ENCODE results near the gene CEMIP.

Gene CEMIP

GRCh38 chr15:80830677-80831076 lies 51.5 kb downstream of the CEMIP start:
- no peak for DNase-seq

DNA sequence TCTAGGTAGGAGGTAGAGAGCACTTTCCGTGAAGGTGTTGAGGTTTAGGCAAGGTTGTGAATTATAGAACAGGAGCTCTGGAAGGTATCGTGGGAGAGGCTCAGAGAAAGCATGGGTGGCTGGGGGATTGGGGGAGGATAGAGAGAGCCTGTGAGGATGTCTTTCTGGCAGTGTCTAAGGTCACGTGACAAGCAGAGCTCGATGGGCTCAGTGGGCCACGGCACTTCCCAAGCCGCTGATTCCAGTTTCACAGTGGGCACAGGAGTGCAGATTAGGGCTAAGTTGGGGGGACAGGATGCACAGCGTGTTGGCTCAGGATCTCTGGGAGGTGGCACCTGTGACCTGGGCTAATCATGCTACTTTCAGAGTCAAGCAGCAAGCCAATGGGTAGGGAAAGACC lies 52.0 kb downstream of the CEMIP start:
- no peak for DNase-seq

GRCh38 chr15:80831606-80832224 lies 52.5 kb downstream of the CEMIP start:
- DNase-seq = no peak

DNA sequence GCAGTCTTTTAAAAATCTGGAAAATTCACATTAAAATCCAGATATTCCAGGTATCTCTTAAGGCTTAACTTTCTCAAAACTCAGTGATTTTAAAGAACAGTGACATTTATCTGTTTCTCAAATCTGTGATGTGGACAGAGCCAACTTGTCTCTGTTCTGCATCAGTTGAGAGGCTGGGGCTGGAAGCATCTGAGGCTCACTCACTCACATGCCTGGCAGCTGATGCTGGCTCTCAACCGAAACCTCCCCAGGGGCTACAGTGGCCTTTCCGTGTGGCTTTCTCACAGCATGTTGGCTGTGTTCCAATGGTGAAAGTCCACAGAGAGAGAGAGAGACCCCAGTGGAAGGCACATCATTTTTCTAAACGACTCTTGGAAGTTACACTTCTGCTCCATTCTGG lies 53.5 kb downstream of the CEMIP start:
- no peak for DNase-seq

- DNase-seq = no peak
These were observed 55.2 kb downstream of the CEMIP start for GRCh38 chr15:80834402-80834801.

- no peak for DNase-seq
These were observed 55.7 kb downstream of the CEMIP start for GRCh38 chr15:80834906-80835305.

DNA sequence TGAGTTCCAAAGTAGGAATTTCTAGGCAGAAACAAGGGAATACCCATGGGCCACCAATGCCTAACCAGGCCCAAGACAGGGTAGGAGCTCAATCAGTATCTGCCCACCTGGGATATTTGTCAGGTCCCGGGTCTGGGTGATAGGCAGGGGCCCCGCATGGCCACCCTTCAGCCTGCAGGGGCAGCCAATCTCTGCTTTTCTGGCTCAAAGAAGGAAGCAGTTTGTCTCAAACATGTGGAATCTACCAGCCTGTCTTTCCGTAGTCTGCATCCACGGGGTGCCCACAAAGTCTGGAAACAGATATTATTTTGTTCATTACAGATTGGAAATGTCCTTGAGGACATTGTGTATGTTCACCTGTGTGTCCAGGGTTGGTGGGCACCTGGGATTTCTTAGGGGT lies 56.2 kb downstream of the CEMIP start:
- no peak for DNase-seq

- no peak for DNase-seq
These were observed 57.1 kb downstream of the CEMIP start for GRCh38 chr15:80836223-80836622.

GRCh38 chr15:80837006-80837405 lies 57.8 kb downstream of the CEMIP start:
- DNase-seq = no peak

DNA sequence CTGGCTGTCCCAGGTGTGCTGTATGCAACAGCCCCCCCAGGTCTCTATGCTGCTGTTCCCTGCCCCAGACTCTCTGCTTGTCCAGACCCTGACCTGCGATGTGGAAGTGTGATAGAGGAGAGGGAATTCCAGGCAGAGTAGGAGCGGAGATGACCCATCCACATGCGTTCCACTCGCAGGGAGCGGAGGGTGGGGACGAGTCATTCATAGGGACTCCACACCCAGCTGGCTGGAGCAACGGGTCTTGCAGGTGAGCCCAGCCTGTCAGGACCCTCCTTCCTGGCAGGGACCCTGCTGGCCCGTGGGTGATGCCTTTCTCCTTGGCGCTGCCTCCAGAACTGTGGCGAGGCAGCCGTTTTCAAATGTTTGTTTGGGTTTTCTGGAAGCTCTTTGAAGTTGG lies 58.8 kb downstream of the CEMIP start:
- no peak for DNase-seq

DNA sequence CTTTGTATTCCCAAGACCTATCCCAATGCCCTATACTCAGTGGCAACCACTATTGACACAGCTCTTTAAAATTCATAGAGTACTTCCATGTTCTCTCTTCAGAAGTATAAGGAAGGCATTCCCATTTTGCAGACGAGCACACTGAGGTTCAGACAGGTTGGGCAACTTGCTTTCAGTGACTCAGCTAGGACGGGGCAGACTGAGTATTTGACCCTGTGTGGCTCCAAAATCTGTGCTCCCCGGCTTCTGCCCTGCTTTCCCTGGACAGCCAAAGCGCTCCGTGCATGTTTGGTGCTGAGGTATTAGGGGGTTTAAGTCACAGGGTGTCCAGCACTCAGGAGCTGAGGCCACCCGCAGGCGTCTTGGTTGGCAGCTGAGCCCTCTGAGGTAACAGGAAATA lies 59.5 kb downstream of the CEMIP start:
- no peak for DNase-seq

DNA sequence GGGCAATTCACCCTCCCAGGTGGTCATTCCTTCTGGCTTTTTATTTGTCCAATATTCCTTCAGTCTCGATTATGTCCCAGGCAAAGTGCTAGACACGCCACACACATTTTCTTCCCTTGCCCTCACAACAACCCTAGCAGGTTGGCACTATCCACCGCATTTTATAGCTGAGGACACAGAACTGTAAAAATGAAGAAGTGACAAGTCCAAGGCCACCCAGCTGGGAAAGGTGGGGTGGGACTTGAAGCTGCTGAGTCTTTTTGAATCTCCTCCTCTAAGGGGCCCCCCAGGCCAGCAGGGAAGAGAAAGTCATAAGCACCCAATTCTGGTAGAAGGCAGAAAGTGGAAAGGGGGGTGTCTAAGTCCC lies 60.6 kb downstream of the CEMIP start:
- DNase-seq = no peak

GRCh38 chr15:80840182-80841130 lies 61.3 kb downstream of the CEMIP start:
- DNase-seq = no peak

- no peak for DNase-seq
These were observed 62.4 kb downstream of the CEMIP start for GRCh38 chr15:80841541-80841940.

DNA sequence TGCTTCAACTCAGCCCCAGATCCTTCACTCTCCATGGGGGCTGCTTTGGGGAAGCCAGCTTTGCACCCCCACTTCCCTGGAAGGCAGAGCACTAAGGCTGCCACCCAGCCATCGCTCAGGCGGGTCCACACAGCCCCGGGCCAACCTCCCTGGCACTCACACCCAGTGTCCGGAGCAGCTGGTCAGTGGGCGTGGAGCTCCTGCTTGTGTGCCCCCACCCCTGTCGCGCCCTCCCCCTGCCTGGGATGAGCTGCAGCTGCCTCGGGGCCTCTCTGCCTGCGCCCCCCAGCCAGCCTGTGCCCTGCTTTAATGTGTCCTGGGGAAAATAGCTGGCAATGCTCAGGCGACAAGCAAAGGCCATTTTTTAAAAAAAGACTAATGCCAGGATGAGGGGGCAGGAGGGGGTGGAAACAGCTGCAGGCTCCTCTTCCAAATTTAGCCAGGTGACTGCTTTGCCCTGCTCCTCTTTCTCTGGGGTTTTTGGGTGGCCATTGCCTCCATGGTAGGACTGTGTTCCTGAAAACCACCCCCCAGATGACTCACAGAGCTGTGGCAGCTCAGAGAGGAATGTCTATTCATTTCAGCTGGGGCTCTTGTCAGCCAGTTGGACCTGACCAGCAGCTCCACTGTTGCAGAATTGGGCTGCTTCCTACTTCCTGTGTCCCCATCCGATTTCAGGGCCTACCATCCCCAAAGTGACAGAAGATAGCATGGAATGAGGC lies 65.0 kb downstream of the CEMIP start:
- no peak for DNase-seq

- DNase-seq = no peak
These were observed 67.1 kb downstream of the CEMIP start for GRCh38 chr15:80846031-80846815.

DNA sequence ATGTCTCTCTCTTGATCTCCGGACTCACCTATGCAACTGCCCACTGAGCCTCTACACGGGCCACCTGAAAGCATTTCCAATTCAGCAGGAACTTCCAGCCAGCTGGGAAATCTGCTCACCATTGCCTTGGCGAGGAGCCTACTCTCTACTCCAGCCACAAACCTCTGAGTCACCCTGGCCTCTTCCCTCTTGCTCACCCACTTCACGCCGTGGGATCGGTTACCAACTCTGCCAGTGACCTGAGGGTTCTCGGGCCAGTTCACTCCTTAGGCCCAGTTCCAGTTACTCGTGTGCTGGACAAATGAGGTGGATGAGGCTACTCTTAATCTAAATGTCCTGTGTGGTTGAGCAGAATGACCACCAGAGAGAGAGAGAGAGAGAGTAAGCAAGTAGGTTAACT lies 70.1 kb downstream of the CEMIP start:
- no peak for DNase-seq

DNA sequence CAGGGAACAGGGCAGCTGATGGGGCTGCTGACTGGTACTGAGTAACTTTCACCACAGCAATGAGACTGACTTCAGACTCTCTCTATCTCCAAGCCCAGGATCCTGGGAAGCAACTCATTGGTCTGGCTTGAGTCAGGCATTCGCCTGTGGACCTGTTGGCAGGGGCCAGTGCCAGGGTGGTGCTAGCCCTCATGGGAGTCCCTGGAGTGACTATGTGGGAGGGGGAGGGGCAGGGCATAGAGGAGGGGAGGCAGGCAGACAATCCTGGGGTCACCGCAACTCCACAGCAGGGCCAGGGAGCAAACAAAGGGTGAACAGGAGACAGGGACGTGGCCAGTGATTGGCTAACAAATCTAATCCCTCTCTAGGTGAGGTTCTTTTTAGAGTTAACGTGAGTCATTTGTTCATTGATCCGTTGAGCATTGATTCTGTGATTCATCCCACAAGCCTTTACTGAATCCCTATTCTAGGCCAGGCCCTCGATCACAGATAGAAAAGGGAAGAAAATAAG lies 71.8 kb downstream of the CEMIP start:
- no peak for DNase-seq

- DNase-seq = no peak
These were observed 73.5 kb downstream of the CEMIP start for GRCh38 chr15:80852676-80853075.

DNA sequence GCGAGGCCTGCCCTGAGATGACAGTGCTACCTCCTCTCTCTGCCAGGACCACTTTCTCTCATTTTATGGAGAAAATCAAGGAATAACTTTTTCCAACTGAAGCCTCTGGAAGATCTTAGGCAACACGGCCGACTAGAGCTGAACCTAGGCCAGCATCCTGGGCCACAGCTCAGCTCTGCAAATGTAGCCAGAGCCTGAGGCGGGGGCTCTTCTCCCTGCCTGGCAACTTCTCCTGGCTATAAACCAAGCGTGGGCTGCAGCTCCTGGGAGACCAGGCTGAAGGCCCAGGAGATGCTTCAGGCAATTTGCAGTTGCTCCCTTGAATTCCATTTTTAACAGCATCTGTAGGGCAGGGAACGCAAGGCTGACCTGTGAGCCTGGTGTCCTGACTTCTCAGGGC lies 74.9 kb downstream of the CEMIP start:
- no peak for DNase-seq

DNA sequence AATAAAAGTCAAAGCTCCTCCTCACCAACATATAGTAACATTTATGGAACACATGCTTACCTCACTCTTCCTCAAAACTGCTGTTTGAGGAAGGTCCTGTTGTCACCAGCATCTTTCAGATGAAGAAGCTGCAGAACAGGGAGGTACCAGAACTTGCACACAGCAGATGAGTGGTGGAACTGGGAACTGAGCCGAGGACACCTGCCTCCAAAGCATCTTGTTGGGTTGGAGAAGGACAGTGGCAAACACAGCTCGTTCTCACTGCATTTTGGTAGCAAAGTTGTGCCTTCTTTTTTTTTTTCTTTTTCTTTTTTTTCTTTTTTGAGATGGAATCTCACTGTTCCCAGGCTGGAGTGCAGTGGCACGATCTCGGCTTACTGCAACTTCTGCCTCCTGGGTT lies 76.0 kb downstream of the CEMIP start:
- no peak for DNase-seq

DNA sequence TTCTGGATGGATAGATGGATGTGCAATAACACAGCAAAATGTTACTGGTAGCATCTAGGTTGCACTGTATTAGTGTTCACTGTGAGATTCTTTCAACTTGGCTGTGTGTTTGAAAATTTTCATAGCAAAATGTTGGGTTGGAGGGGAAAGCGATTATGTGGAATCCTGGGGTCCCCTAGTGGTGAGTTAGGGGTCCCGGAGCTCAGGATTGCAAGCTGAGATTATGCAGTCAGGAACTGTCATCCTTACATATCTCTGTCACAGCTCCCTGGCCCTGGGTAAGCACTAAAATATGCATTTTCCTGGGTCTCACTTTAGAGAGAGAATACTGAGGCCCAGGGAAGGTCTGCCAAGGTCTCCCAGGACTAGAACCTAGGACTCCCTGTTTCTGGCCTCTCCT lies 77.2 kb downstream of the CEMIP start:
- no peak for DNase-seq

All from activated CD4-positive, alpha-beta T cell treated with anti-CD3 and anti-CD28 coated beads for 1 hour (primary cell).